ENCODE data around the gene UGT2A1. TPM values are rescaled to one million over a fixed set of nuclear protein-coding genes. Genes with fewer than 3 reads are reported as not detected.

Gene UGT2A1
- total RNA-seq, 2 donors from 2014 or later = not detected

DNA sequence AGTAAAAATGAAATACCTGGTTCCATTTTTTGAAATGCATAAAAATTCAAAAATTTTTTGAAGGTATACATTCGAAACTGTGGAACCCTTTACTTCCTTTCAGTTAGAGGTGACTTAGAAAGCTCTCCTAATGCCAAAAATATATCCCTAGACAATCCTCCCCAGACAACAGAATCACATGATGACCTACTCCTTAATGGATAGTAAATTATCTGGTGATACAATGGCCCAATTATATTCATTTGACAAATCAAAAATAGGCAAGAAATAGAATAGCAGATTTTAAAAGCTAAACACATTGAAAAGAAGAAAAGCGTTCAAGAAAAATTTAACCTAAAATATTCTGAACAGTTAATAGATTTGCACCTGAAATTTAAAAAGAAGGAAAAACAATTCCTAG is 10.1 kb downstream of the UGT2A1 start:
- ATAC-seq = no peak
- Mint-ChIP-seq H3K36me3 (no peaks in the 10 kb centered on the region), H3K4me3 (no peak overlapping the region), H3K27me3 (no peaks in the 10 kb centered on the region), H3K4me1 (ENCODE audit: low read depth in 2 of 2) (no peaks in the 10 kb centered on the region), H3K9me3 (no peaks in the 10 kb centered on the region), H3K27ac (no peak overlapping the region)
- DNase-seq (ENCODE audit: low spot score) = no peak

DNA sequence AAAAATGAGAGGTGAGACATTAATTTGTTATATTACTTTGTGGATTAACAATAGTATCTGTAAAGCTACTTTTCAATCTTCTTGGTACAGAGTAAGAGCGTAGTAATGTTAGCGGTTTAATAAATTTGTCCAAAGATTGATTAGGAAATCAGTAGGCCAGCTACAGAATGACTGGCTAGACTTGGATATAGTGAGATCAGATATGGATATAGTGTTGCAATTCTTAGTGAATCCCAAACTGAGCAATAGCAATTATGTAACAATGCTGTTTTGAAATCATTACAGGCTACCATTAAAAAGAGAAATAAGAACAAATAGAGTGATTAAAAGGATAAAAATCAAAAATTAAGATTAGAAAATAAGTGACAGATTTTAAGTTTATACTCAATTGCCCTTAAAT is 12.8 kb downstream of the UGT2A1 start:
- no peaks in the 10 kb centered on the region for H3K36me3 Mint-ChIP-seq
- DNase-seq (ENCODE audit: low spot score) = no peak
- no peaks in the 10 kb centered on the region for H3K27me3 Mint-ChIP-seq
- H3K4me3 Mint-ChIP-seq = no peak overlapping the region
- H3K4me1 Mint-ChIP-seq (ENCODE audit: low read depth in 2 of 2) = no peaks in the 10 kb centered on the region
- H3K9me3 Mint-ChIP-seq = no peaks in the 10 kb centered on the region
- H3K27ac Mint-ChIP-seq = no peak overlapping the region
- no peak for ATAC-seq

DNA sequence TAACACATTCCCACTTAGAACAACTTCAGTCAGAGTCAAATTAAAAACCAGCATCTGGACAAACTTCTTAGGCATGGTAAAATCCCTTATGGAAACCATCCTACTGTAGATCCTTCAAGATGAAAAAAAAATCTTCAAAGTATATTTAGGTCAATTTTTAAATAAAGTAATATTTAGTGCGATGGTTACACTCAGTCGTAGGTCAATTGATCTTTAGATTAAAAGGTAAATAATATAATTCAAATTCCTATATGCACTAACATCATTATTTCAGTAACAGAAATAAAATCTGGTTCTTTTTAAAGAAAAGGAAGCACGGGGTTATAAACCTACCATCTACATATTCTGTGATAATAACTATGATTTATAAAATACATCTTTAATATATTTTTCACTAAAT is 13.5 kb downstream of the UGT2A1 start, which contains the start of gene UGT2A2:
TSS of gene UGT2A2 (minus strand) at position 101 of the 400 bp plus-strand sequence. CDS start at position 99, 2 bp downstream.
- H3K9me3 Mint-ChIP-seq = no peaks in the 10 kb centered on the region
- no peaks in the 10 kb centered on the region for H3K36me3 Mint-ChIP-seq
- H3K4me1 Mint-ChIP-seq (ENCODE audit: low read depth in 2 of 2) = no peaks in the 10 kb centered on the region
- no peak within 1 kb of the TSS for H3K27ac Mint-ChIP-seq
- ATAC-seq (no peak), DNase-seq (ENCODE audit: low spot score) (no peak)
- H3K27me3 Mint-ChIP-seq = no peaks in the 10 kb centered on the region
- H3K4me3 Mint-ChIP-seq = no peak within 1 kb of the TSS

DNA sequence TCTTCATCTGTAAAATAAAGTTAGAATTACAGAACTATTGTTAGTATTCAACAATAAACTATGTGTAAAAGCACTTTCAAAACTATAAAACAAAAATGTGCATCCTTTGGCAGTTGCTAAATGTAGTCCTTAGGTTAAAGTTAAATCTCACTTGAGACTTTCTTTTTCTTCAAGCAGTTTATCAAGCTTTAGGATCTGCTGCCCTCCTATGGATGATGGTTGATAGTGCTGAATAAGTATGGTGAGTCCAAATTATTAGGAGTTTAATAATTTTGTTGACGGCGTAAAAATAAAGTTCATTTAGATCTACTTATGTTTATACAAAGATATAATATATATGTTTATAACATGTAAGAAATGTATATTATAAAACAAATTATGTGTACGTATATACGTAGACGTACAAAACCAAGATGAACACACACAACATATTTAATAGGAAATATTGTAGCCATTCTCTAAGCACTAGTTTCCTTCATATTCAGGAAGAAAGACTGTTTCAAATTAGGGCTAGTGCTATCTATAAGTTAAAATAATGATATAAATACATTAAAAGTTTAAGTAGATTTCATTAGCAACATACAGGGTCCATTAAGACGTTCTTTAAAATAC is 35.9 kb downstream of the UGT2A1 start:
- ATAC-seq = no peak
- Mint-ChIP-seq H3K9me3 (peaks cover 14% of the 10 kb centered on the region), H3K27ac (no peak overlapping the region), H3K4me1 (ENCODE audit: low read depth in 2 of 2) (no peaks in the 10 kb centered on the region), H3K4me3 (no peak overlapping the region), H3K27me3 (no peaks in the 10 kb centered on the region), H3K36me3 (no peaks in the 10 kb centered on the region)
- DNase-seq (ENCODE audit: low spot score) = no peak

DNA sequence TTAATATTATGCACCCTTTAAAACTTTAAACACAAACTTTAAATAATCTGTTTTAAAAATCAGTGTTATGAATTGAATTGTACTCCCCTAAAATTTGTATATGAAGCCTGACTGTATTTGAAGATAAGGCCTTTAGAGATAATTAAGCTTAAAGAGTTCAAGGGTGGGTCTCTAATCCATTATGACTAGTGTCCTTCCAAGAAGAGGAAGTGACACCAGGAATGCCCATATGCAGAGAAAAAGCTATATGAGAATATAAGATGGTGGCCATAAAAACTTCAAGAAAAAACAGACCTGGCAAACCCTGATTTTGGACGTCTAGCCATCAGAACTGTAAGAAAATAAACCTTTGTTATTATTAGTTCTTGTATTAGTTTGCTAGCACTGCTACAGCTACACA is 42.6 kb downstream of the UGT2A1 start:
- ATAC-seq = no peak

DNA sequence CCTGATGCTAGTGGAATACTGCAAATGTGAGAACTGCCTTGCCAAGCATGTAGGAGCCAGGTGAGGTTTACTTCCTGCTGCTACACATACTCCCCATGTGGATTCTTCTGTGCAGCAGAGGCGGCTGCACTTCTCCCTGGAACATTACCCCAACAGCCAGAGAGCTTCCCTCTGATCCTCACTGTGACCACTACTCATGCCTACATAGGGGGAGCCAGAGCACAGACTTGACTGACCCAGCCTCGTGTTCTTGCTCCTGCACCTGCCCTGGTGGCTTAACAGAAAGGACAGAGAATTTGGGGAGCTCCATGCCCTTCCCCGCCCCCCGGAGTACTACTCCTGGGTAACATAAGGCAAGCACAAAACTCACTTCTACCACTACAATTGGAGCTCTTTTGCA is 52.0 kb downstream of the UGT2A1 start:
- H3K9me3 Mint-ChIP-seq = peaks cover 2% of the 10 kb centered on the region
- H3K36me3 Mint-ChIP-seq = no peaks in the 10 kb centered on the region
- no peak overlapping the region for H3K27ac Mint-ChIP-seq
- DNase-seq (ENCODE audit: low spot score) (no peak), ATAC-seq (no peak)
- H3K4me3 Mint-ChIP-seq = no peak overlapping the region
- H3K4me1 Mint-ChIP-seq (ENCODE audit: low read depth in 2 of 2) = no peaks in the 10 kb centered on the region
- H3K27me3 Mint-ChIP-seq = no peaks in the 10 kb centered on the region

More for the DNA sequence above, 42.6 kb downstream of the UGT2A1 start:
- no peak overlapping the region for H3K4me3 Mint-ChIP-seq
- H3K9me3 Mint-ChIP-seq = peaks cover 3% of the 10 kb centered on the region
- no peaks in the 10 kb centered on the region for H3K27me3 Mint-ChIP-seq
- H3K4me1 Mint-ChIP-seq (ENCODE audit: low read depth in 2 of 2) = no peaks in the 10 kb centered on the region
- H3K36me3 Mint-ChIP-seq = no peaks in the 10 kb centered on the region
- H3K27ac Mint-ChIP-seq = no peak overlapping the region
- DNase-seq (ENCODE audit: low spot score) = no peak

DNA sequence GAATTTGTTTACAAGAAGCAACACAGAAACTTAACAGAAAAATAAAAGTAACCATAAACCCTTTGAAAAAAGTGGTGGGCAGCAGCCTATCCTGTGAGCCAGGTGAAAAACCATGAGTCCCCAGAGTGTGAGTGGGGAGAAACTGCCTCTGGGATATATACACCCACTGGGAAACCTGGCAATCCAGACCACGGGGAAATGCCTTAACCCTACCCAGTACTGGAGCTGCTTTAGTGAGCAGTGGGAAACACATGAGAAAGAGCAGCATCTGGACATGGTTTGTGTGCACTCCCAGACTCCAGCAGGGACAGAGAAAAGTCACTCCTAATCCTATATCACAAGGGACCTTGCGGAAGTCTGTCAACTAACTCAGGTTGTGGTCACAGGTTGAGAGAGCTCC is 53.0 kb downstream of the UGT2A1 start:
- no peaks in the 10 kb centered on the region for H3K36me3 Mint-ChIP-seq
- H3K27ac Mint-ChIP-seq = no peak overlapping the region
- no peak overlapping the region for H3K4me3 Mint-ChIP-seq
- ATAC-seq (no peak), DNase-seq (ENCODE audit: low spot score) (no peak)
- no peaks in the 10 kb centered on the region for H3K9me3 Mint-ChIP-seq
- H3K4me1 Mint-ChIP-seq (ENCODE audit: low read depth in 2 of 2) = no peaks in the 10 kb centered on the region
- H3K27me3 Mint-ChIP-seq = no peaks in the 10 kb centered on the region

DNA sequence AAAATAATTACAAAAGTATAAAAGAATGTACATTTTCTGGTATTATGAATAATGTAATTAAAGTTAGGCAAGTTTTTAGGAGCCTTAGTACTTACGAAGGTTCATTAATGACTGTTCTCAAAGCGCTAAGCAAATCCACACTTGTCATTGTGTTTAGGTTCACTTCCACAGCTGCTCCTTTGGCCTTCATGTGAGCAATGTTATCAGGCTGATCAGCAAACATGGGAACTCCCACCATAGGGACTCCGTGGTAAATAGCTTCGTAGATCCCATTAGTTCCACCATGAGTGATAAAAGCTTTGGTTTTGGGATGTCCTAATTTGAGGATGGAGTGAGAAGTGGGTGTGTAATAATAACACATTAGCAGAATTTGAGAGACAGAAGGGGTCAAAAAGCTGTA is 58.7 kb downstream of the UGT2A1 start:
- Mint-ChIP-seq H3K4me1 (ENCODE audit: low read depth in 2 of 2) (no peaks in the 10 kb centered on the region), H3K36me3 (no peaks in the 10 kb centered on the region), H3K9me3 (no peaks in the 10 kb centered on the region), H3K27me3 (no peaks in the 10 kb centered on the region), H3K27ac (no peak overlapping the region), H3K4me3 (no peak overlapping the region)
- ATAC-seq (no peak), DNase-seq (ENCODE audit: low spot score) (no peak)

DNA sequence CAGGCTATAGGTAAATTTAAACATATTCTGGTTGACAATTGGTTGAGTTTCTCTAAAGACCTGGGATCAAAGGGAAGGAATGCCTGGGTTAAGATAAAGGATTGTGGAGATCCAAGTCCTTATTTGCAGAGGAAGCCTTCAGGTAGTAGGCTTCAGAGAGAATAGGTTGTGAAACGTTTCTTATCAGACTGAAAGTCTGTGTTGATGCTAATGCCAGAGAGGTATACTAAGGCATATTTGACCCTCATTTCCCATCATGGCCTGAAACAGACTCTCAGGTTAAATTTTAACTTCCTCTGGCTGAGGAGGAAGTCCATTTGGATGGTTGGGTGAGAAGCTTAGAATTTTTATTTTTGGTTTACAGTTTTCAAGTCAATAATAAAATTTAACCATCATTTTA is 61.7 kb downstream of the UGT2A1 start:
- Mint-ChIP-seq H3K4me1 (ENCODE audit: low read depth in 2 of 2) (no peaks in the 10 kb centered on the region), H3K36me3 (no peaks in the 10 kb centered on the region), H3K27ac (no peak overlapping the region), H3K27me3 (no peaks in the 10 kb centered on the region), H3K9me3 (no peaks in the 10 kb centered on the region), H3K4me3 (no peak overlapping the region)
- no peak for DNase-seq (ENCODE audit: low spot score)
- no peak for ATAC-seq

DNA sequence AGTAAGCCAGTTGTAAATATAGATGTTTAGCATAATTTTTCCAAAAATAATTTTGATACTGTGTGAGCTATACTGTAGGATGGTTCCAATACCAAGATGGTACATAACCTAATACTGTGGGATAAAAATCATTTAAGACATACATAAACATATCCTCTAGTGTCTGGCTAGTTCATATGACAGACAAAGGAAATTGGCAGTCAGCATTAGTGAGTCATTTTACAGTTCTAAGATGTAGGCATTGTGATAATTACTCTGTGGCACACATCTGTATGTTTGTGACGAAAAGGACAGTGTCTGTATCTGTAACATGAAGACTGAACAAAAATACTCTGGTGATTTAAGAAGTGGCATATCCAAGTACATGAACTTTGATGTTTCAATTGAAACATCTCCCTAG is 63.2 kb downstream of the UGT2A1 start:
- Mint-ChIP-seq H3K27ac (no peak overlapping the region), H3K27me3 (no peaks in the 10 kb centered on the region), H3K36me3 (no peaks in the 10 kb centered on the region), H3K4me3 (no peak overlapping the region), H3K4me1 (ENCODE audit: low read depth in 2 of 2) (no peaks in the 10 kb centered on the region), H3K9me3 (no peaks in the 10 kb centered on the region)
- no peak for ATAC-seq
- DNase-seq (ENCODE audit: low spot score) = no peak

DNA sequence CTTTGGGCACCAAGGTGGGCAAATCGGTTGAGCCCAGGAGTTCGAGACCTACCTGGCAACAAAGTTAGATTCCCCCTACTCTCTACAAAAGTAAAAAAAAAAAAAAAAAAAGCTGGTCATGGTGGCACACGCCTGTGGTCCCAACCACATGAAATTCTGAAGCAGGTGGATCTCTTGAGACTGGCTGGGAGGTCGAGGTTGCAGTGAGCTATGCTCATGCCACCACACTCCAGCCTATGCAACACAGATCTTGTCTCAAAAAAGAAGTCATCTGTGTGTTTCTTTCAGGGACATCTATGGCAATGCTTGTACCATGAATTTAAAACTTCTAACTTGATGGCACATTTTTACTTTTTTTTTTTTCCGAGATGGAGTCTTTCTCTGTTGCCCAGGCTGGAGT is 68.9 kb downstream of the UGT2A1 start:
- Mint-ChIP-seq H3K9me3 (no peaks in the 10 kb centered on the region), H3K27ac (no peak overlapping the region), H3K4me3 (no peak overlapping the region), H3K27me3 (no peaks in the 10 kb centered on the region), H3K4me1 (ENCODE audit: low read depth in 2 of 2) (no peaks in the 10 kb centered on the region), H3K36me3 (no peaks in the 10 kb centered on the region)
- DNase-seq (ENCODE audit: low spot score) (no peak), ATAC-seq (no peak)

DNA sequence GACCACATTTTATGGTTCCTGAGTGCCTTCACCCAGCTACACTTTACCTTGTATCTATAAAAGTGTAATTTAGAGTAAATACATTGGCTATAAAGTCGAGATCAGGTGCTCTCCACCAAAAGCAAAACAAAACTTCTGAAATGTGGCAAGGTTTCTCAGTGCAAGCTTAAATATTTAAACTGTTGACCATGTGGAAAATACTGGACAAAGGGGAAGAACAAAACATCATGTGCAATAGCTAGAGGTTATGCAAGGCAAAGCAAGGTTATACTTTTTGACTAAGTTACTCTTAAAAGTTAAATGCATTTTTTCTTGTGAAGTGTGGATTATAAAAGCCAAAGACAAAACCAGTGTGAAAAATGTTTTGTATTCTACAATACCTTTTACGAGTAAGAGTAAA is 69.5 kb downstream of the UGT2A1 start:
- Mint-ChIP-seq H3K36me3 (no peaks in the 10 kb centered on the region), H3K4me1 (ENCODE audit: low read depth in 2 of 2) (no peaks in the 10 kb centered on the region), H3K27me3 (no peaks in the 10 kb centered on the region), H3K9me3 (peaks cover 2% of the 10 kb centered on the region), H3K4me3 (no peak overlapping the region), H3K27ac (no peak overlapping the region)
- ATAC-seq = no peak
- DNase-seq (ENCODE audit: low spot score) = no peak

DNA sequence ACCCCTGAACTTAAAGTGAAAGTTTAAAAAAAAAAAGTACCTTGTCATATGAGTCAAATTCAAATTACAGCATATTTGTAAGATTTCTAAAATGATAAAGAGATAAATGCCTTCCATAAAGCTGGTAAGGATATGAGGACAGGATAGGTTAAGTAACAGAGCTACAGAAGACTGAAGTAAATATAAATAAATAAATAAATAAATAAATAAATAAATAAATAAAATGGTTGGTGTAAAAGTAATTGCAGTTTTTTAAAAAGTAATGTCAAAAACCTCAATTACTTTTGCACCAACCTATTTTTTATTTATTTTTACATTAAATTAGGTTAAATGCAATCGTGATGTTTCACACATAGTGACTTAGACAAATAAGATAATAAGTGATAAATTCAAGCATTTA is 75.8 kb downstream of the UGT2A1 start:
- H3K27me3 Mint-ChIP-seq = no peaks in the 10 kb centered on the region
- no peaks in the 10 kb centered on the region for H3K36me3 Mint-ChIP-seq
- DNase-seq (ENCODE audit: low spot score) (no peak), ATAC-seq (no peak)
- no peaks in the 10 kb centered on the region for H3K4me1 Mint-ChIP-seq (ENCODE audit: low read depth in 2 of 2)
- H3K4me3 Mint-ChIP-seq = no peak overlapping the region
- H3K9me3 Mint-ChIP-seq = peaks cover 4% of the 10 kb centered on the region
- H3K27ac Mint-ChIP-seq = no peak overlapping the region

DNA sequence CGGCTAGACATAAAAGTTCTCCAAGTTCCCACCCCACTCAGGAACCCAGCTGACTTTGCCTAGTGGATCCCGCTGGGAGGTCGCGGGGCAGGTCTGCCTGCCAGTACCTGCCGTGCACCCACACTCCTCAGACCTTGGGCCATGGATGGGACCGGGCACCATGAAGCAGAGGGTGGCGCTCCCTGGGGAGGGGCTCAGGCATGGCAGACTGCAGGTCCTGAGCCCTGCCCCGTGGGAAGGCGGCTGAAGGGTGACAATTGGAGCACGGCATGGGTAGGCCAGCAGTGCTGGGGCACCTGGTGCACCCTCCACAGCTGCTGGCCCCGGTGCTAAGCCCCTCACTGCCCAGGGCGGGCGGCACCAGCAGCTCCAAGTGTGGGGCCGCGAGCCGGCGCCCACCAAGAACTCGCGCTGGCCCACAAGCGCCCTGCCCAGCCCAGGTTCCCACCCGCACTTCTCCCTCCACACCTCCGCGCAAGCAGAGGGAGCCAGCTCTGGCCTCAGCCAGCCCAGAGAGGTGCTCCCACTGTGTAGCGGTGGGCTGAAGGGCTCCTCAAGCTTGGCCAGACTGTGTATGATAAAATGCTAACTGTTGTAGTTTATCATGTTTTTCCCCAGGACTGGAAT is 76.7 kb downstream of the UGT2A1 start:
- Mint-ChIP-seq H3K4me1 (ENCODE audit: low read depth in 2 of 2) (no peaks in the 10 kb centered on the region), H3K9me3 (peaks cover 4% of the 10 kb centered on the region), H3K36me3 (no peaks in the 10 kb centered on the region), H3K27me3 (no peaks in the 10 kb centered on the region), H3K27ac (no peak overlapping the region), H3K4me3 (no peak overlapping the region)
- ATAC-seq = peak in 1 of 2 donors; percentile 24
- no peak for DNase-seq (ENCODE audit: low spot score)

DNA sequence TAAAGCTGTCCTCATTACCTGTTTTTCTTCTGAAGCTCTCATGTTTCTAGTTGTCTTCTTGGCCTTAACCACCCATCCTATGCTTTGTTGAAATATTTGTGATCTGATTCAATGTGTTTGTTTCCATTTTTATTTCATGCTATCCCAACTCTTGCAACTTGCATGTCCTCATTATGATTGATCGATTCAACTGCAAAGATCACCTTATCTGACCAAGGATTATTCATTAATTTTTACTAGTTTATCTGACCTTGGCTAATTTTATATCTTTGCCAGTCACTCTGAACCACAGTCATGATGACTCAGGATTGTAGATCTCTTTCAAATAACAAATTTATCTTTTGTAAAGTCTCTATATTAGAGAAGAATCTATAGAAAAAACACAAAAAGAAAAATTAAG is 84.3 kb downstream of the UGT2A1 start:
- no peaks in the 10 kb centered on the region for H3K9me3 Mint-ChIP-seq
- no peaks in the 10 kb centered on the region for H3K36me3 Mint-ChIP-seq
- no peak overlapping the region for H3K4me3 Mint-ChIP-seq
- DNase-seq (ENCODE audit: low spot score) (no peak), ATAC-seq (no peak)
- H3K27ac Mint-ChIP-seq = no peak overlapping the region
- no peaks in the 10 kb centered on the region for H3K27me3 Mint-ChIP-seq
- no peaks in the 10 kb centered on the region for H3K4me1 Mint-ChIP-seq (ENCODE audit: low read depth in 2 of 2)
